ENCODE measurements around the gene KIF3B.
"Not testable (repeated sequence)": the region's sequence is repeated elsewhere in the genome, so short reads cannot be mapped to it uniquely, and the experiment has no call there.

The KIF3B gene

DNA sequence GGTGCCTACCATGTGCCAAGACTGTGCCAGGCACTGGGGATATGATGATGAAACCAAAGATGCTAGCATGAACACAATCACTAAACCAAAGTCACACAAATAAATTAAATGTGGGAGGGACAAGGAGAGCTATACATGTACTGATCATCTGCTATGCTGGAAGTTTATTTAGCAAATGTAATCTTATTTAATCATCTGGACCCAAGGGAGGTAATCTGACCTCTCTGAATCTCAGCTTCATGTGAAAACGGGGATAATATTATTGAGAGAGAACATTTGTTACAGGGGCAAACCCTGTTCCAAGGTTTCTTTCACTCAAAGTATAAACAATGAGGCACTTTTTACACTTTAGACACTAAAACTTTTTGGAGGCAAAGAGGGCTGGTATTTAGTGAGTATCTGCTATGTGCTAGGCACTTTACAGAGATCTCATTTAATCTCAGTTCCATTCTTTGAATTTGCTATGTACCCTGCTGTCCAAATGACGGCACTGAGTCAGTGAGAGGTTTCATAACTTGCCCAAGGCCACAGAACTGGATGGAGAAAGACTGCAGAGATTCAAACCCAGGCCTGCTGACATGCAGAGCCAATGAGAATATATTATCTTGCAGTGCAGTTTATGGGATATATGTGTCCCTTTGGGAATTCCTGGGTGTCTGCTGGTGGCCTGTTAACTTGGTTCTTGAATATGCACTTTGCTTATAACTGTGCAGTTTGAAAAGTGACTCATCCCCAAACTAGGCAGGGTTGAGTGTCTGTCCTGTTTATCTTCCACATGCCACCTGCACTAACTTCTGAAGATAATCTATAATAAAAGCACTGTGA, 77.4 kb downstream of the KIF3B start:
- no peak for DNase-seq (ENCODE audit: low read depth in 1 of 2, low spot score in 1 of 2)
- Histone ChIP-seq H3K27me3 (ENCODE audit: insufficient read depth, poor library complexity, severe bottlenecking) (no peaks in the 10 kb centered on the region), H3K27ac (replicated peaks) (no peak overlapping the region), H3K4me3 (replicated peaks; ENCODE audit: insufficient read depth, low read length) (no peak overlapping the region)
- TF ChIP-seq, protein P1, sequence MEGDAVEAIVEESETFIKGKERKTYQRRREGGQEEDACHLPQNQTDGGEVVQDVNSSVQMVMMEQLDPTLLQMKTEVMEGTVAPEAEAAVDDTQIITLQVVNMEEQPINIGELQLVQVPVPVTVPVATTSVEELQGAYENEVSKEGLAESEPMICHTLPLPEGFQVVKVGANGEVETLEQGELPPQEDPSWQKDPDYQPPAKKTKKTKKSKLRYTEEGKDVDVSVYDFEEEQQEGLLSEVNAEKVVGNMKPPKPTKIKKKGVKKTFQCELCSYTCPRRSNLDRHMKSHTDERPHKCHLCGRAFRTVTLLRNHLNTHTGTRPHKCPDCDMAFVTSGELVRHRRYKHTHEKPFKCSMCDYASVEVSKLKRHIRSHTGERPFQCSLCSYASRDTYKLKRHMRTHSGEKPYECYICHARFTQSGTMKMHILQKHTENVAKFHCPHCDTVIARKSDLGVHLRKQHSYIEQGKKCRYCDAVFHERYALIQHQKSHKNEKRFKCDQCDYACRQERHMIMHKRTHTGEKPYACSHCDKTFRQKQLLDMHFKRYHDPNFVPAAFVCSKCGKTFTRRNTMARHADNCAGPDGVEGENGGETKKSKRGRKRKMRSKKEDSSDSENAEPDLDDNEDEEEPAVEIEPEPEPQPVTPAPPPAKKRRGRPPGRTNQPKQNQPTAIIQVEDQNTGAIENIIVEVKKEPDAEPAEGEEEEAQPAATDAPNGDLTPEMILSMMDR (IDR thresholded peaks at IDR 0.05; ENCODE audit: insufficient read depth, low read length), result no peak
- TF ChIP-seq SPI1 (IDR thresholded peaks at IDR 0.05; ENCODE audit: borderline replicate concordance, low read depth) (no peak), POLR2AphosphoS5 (IDR thresholded peaks at IDR 0.05; ENCODE audit: low read depth) (no peak), GABPA (IDR thresholded peaks at IDR 0.05; ENCODE audit: low read depth) (no peak), REST (IDR thresholded peaks at IDR 0.05; ENCODE audit: insufficient replicate concordance, low read depth) (no peak)

DNA sequence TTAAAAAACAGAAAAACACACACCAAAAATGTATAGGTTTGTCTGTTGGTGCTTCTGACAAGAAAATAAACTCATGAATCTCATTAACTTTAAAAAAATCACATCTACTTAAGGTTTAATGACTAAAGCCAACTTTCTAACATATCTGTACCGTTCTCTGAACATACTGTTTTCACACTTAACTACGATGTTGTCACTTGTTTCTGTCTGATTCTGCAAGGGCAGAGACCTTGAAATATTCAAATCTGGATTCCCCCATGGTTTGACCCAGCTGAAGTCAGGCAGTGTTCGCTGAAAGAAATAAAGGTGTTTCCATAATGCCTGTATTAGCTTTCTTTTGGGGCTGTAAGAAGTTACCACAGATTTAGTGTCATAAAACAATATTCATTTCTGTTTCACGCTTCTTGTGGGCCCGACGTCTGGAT, 78.0 kb downstream of the KIF3B start:
- no peaks in the 10 kb centered on the region for H3K27me3 ChIP-seq (ENCODE audit: insufficient read depth, poor library complexity, severe bottlenecking)
- TF ChIP-seq, protein P1 (IDR thresholded peaks at IDR 0.05; ENCODE audit: insufficient read depth, low read length), result no peak
- TF ChIP-seq REST (IDR thresholded peaks at IDR 0.05; ENCODE audit: insufficient replicate concordance, low read depth), result no peak
- no peak for TF ChIP-seq SPI1 (IDR thresholded peaks at IDR 0.05; ENCODE audit: borderline replicate concordance, low read depth)
- TF ChIP-seq GABPA (IDR thresholded peaks at IDR 0.05; ENCODE audit: low read depth), result no peak
- no peak for TF ChIP-seq POLR2AphosphoS5 (IDR thresholded peaks at IDR 0.05; ENCODE audit: low read depth)
- no peak for DNase-seq (ENCODE audit: low read depth in 1 of 2, low spot score in 1 of 2)
- H3K4me3 ChIP-seq (replicated peaks; ENCODE audit: insufficient read depth, low read length), result no peak overlapping the region
- no peak overlapping the region for H3K27ac ChIP-seq (replicated peaks)

- not testable (repeated sequence) for H3K4me3 ChIP-seq (replicated peaks; ENCODE audit: insufficient read depth, low read length); DNase-seq (ENCODE audit: low read depth in 1 of 2, low spot score in 1 of 2); H3K27me3 ChIP-seq (ENCODE audit: insufficient read depth, poor library complexity, severe bottlenecking)
- H3K27ac ChIP-seq (replicated peaks), result peak overlapping the region; percentile 98
These were observed 78.6 kb downstream of the KIF3B start for GRCh38 chr20:32355907-32356621.

DNA sequence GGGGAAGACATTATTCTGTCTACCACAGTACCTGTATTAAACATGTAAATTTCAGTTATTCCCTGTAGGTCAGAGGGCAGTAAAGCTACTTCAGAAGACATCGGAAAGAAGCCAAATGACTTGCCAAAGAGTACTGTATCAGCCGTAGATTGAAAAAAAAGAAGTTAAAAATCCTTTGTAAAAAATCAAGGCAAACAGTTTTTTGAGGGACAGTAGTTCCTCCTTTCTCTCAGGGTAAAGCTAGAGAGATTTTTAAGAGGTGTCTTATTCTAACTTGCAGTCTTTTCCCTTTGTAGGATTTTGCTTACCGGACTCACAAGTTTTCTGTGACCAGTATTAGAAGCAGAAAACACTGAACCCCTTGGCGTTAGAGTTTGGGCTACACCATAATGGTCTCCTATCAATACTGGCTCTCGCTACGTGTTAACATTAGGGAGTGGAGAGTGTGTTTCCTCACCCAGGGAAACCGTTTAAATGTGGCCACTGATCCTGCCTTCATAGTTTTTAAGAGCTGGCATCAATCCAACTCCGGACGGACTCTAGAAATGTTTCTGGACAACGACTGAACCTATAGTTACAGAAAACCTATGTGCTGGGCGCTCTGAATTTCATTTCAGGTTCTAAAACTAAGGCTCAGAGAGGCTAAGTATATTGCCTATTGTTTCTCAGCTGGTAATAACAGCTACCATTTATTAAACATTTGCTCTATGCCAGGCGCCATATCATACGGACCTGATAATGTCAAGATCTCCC, 79.3 kb downstream of the KIF3B start:
- H3K27ac ChIP-seq (replicated peaks), result peak overlapping the region; percentile 98
- DNase-seq (ENCODE audit: low read depth in 1 of 2, low spot score in 1 of 2), result peak; percentile 40 to 46
- H3K27me3 ChIP-seq (ENCODE audit: insufficient read depth, poor library complexity, severe bottlenecking), result no peaks in the 10 kb centered on the region
- TF ChIP-seq POLR2AphosphoS5 (IDR thresholded peaks at IDR 0.05; ENCODE audit: low read depth) (no peak; the same call in 1 of the 2 replicates), GABPA (IDR thresholded peaks at IDR 0.05; ENCODE audit: low read depth) (no peak), SPI1 (IDR thresholded peaks at IDR 0.05; ENCODE audit: borderline replicate concordance, low read depth) (no peak), REST (IDR thresholded peaks at IDR 0.05; ENCODE audit: insufficient replicate concordance, low read depth) (no peak)
- TF ChIP-seq, protein P1 (IDR thresholded peaks at IDR 0.05; ENCODE audit: insufficient read depth, low read length), result no peak
- peak overlapping the region; percentile 66 for H3K4me3 ChIP-seq (replicated peaks; ENCODE audit: insufficient read depth, low read length)

Measured in HL-60 (cell line).